HG03175 (cell line): ENCODE results near the gene HIGD1C.
"Not testable (repeated sequence)": the region's sequence is repeated elsewhere in the genome, so short reads cannot be mapped to it uniquely, and the experiment has no call there.

Experiments
- ATAC-seq: cut with Tn5 transposase; IDR thresholded peaks from one replicate; pipeline ENCODE4 v1.9.1; 2021; ENCODE audit warnings: mild to moderate bottlenecking, moderate library complexity; ENCODE audit not compliant: unreplicated experiment

HIGD1C gene

DNA sequence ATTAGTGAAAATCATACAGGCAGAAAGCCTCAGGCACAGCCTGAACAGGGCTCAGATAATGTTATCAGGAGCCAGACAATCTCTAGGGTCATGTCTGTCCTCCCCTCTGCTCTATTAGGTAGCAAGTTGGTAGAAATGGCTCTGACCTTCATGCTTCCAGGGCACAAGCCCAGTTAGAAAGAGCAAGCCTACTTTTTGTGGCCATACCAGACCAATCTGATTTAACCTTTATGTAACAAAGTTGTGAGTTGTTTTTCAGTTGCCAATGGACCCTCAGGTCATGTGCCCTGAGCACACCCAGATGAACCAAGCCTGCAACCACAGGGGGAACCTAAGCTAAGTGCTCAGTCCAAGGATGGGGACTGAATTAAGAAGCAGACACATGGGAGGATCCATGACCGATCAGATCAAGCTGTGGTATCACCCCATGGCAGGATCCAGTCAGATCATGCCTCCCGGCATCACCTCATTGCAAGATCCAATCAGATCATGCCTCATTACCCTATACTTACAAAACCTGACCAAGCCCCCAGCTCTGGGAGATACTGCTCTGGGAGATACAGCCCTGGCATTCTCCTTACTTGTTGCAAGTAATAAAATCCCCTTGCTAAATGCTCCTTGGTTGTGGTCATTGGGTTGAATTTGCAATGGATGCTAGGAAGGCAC, 18.8 kb upstream of the HIGD1C start:
- ATAC-seq, result no peak

DNA sequence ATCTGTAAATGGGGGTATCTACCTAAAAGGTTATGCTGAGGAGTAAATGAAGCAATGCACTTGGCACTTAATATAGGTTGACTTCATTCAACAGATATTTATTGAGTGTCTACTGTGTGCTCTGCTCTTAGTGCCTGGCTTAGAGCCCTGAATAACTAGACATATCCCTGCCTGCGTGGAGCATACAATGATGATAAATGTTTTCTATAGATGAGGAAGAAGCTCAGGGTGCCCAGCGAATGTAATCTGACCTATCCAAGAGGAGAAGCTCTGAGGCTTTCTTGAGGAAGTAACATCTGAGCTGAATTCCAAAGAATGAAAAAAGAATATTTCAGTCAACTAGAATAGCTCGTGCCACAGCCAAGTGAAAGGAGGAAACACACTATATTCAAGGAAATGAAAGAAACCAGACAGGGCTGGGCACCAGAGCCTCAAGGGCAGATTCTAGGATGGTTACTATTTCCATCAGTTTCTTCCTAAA, 17.9 kb upstream of the HIGD1C start:
- no peak for ATAC-seq

DNA sequence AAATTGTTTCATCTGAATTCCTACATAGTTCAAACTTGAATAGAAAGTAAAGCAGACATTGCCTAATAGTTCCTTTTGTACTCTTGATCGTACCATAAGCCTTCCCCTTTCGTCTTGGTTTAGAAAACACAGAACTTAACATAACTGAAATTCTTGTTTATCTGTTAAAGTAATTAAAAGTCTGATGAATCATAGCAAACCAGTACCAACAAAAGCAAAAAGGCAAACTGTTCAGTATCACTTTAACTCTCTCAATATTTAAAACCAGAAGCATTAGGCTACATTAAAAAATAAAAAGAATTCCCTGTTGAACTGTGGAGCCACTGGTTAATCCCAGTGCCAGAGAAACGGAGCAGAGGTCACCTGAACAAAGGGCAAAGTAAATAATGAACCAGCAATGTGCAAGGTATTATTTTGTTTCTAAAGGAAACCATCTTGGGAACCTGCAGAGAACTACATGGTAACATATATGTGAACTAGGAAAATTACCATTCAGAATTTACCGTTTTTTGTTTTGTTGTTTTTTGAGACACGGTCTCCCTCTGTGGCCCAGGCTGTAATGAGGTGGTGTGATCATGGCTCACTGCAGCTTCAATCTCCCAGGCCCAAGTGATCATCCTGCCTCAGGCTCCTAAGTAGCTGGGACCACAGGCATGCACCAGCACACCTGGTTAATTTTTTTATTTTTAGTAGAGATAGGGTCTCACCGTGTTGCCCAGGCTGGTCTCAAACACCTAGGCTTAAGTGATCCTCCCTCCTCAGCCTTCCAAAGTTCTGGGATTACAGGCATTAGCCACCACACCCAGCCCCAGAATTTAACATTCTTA, 17.1 kb upstream of the HIGD1C start:
- ATAC-seq, result no peak

- no peak for ATAC-seq
Observed at GRCh38 chr12:50936821-50937530, 15.4 kb upstream of the HIGD1C start.

DNA sequence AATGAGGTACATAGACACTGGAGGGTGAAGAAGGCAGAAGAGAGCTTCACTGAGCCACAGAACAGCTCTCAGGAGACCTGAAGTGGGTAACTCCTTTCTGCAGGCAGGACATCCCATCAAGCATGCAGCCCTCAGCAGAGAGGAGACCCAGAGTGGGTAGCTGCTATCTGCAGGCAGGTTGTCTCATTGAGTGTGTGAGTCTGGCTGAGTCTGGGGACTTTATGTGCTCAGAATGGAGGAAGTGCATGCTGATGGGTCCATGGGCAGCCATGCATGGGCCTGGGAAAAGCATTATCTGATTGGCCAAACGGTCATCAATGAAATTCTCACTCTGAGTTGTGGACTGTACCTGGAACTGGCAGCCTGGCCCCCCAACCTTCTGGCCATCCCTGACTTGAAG, 14.7 kb upstream of the HIGD1C start:
- ATAC-seq, result no peak

GRCh38 chr12:50947933-50948626, 4.3 kb upstream of the HIGD1C start:
- no peak for ATAC-seq

- no peak for ATAC-seq
Observed at GRCh38 chr12:50948798-50949197, 3.5 kb upstream of the HIGD1C start.

DNA sequence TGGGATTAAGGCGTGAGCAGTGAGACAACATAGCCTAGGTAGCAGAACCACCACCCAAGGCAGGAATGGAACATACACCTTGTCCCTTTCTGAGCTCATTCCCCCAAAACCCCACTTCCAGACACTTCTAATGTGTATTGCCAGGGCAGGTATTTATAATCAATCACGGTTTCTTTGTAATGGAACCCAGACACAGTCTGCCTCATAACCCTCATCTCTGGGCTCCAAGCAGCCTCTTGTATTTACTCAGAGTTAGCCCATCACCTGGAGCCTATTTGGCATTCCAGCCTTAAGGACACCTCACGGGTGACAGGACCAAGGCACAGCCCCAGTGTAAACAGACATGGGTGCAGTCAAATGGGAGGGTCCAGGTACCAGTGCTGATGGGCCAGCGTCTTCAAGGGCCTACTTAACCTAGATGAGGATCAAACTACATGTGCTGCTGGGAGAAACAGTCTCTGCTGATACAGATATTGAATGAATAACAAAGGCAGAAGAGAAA, 2.5 kb upstream of the HIGD1C start:
- ATAC-seq, result no peak

GRCh38 chr12:50951112-50951511, 1.2 kb upstream of the HIGD1C start:
- no peak for ATAC-seq

GRCh38 chr12:50953047-50953446, 703 bp downstream of the HIGD1C start:
- ATAC-seq, result no peak

DNA sequence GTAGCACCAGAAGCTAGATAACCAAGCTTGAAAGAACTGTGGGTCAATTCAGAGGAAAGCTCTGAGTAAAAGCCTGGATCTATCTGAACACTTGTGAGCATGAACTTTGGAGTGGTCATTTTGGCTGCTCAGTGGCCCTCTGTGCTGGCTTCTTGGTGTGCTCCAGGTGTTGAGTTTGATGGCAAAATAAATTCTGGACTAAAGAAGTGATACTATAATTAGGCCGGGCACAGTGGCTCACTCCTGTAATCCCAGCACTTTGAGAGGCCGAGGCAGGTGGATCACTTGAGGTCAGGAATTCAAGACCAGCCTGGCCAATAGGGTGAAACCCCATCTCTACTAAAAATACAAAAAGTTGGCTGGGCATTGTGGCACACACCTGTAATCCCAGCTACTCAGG, 2.4 kb downstream of the HIGD1C start:
- ATAC-seq, result not testable (repeated sequence)

DNA sequence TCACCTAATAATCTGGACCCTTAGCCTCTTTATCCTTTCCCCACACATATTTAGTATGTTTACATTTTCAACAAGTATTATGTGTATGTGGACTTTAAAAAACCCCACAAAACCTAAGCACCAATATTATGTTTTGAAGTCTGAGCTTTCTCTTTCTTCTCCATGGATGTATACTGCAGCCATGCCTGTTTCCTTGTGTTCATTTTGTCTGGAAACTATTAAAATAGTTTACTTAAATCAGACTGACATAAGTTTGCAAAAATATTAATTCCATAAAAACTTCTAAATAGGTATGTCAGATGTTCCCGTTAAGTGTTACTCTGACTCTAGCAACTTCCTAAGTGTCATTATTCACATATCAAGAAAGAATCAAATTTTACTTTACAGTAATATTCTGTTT, 2.9 kb downstream of the HIGD1C start:
- ATAC-seq, result no peak

- no peak for ATAC-seq
Observed at GRCh38 chr12:50955697-50956096, 3.4 kb downstream of the HIGD1C start.

- ATAC-seq, result no peak
Observed at GRCh38 chr12:50960130-50960529, 7.8 kb downstream of the HIGD1C start.

DNA sequence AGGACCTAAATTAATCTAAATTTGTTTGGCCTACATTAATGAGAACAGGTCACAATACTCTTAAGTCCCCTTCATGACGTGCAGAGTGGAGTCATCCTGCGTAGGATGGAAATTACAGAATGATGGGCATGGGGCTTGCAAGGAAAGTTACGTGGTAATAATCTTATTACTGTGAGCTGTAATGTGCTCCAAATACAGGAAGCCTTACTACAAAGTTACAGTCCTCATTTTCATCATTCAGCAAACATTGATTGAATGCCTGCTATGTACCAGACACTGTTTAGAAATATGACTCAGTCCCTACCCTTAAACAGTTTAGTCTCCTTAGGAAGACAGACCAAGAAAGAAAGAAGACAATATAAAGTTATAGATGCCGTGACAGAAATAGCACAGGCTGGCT, 9.4 kb downstream of the HIGD1C start:
- ATAC-seq, result no peak

DNA sequence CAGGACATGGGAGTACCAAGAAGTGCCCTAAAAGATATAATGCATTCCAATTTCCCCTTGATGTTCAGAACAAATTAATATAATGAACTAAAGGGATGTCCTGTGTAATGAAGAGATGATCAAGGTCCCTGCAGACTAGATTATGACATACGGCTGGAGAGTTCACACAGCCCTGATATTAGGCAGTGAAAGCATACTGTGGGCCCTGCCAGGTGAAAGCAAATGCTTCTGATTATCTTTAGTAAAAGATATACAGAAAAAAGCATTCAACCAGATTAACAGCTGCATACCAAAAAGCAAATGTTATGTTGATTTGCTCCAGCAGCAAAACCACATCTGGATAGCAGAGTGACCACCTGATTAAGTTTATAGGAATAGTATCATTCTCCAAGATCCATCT, 12.1 kb downstream of the HIGD1C start:
- no peak for ATAC-seq

DNA sequence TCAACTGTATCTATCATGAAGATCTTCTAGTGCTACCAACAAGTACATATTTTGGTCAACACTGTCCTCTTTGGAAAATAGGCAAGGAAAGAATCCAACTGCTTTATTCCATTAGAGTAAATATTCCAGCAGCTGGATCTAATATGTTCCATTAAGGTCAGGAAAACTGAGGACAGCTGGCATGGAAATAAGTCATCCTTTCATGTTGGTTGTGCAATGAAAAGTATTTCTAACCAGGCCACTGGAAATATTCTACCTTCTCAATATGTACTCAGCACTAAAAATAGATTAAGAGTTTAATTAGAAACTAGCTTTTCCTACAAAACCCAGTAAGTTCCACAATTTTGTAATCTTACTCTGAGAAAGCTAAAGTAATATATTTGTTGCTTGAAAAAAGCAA, 19.6 kb downstream of the HIGD1C start:
- ATAC-seq, result no peak

GRCh38 chr12:50979369-50980052, 27.2 kb downstream of the HIGD1C start:
- no peak for ATAC-seq

DNA sequence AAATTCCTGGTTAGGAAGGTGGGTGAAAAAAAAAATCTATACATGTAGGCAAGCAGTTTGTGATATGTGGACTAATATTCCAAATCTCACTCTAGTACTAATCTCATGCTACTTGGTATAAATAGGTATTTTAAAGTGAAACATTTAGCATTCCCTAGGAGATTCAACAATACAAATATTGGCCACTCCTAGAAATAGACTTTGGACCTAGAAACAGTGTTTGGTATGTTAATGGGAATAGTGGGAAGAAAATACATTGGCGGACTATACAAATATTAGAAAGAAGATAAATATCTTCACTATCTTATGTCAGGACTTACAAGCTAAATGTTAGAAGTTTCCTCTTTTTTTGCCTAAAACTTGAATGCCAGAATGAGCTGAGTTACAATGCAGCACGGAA, 28.2 kb downstream of the HIGD1C start:
- no peak for ATAC-seq
